Activated T-cell treated with anti-CD3 and anti-CD28 coated beads, Interleukin-2, amount 50 U/mL, for 1 hour (primary cell): ENCODE measurements around the gene SEC14L1.
"Not testable (repeated sequence)": the region's sequence is repeated elsewhere in the genome, so short reads cannot be mapped to it uniquely, and the experiment has no call there.

Source experiments
- DNase-seq: peaks from one replicate; pipeline ENCODE4 v3.0.0-alpha.2; 2020

Gene SEC14L1

DNA sequence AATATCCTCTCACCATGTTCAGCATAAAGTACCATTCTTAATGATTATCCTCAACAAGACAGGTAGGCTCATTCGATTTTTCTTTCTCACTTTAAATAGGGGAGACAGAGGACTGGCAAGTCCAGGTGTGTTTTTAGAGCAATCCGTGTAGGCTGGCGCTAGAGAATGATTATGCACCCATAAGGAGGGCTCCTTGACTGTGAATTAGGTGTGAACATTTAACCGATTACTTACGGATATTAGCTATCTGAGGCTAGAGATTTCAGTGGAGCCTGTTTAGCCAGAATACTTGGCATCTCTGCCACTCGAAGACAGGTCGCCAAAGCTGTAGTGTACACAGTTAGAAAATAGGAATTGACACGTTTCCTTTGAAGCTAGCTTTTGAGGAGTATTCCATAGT, 1.9 kb downstream of the SEC14L1 start:
- DNase-seq, result no peak

DNA sequence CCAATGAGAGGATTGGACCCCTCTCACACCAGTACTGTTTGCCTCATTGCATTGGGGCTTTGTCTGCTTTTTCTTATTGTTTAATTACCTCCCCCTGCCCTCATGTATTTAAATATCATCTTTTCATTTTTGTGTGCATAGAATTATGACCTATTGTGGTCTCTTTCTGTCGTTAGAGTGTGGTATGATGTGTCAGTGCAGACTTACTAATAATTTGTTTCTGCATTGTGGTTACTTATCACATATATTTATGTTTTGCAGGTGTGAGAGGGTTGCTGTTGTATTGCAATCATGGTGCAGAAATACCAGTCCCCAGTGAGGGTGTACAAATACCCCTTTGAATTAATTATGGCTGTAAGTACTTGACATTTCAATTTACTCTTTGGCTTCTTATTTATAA, 2.5 kb downstream of the SEC14L1 start:
- no peak for DNase-seq

DNA sequence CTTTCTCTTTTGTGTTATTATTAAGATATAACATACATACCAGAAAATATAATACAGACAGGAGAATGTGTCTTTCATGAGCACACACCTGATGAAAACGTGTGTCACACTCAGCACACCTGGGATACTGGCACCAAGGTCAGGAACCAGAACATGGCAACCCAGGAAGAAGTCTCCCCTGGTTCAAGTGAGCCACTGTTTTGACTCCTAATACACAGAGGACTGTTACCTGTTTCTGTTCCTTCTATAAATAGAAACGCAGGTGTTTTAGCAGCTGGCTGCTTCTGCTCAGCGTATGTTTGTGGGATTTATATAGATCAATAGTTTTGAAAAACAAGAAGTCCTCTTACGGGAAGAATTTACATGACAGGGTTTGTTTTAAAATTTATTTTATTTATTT, 3.5 kb downstream of the SEC14L1 start:
- DNase-seq, result no peak

DNA sequence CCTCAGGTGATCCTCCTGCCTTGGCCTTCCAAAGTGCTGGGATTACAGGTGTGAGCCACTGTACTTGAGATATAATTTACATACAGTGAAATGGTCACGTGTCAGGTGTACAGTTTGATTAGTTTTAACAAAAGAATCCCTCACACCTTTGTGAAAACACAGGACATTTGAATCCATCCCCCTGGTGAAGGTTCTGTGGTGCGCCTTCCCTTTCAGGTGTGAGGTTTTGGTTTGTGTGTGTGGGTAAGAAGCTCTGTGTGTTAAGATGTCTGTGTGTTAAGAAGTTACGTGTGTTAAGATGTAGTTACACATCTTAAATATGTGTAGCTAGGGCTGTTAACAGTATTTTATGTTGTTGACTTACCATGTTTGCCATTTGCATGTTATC, 4.4 kb downstream of the SEC14L1 start:
- DNase-seq, result no peak

DNA sequence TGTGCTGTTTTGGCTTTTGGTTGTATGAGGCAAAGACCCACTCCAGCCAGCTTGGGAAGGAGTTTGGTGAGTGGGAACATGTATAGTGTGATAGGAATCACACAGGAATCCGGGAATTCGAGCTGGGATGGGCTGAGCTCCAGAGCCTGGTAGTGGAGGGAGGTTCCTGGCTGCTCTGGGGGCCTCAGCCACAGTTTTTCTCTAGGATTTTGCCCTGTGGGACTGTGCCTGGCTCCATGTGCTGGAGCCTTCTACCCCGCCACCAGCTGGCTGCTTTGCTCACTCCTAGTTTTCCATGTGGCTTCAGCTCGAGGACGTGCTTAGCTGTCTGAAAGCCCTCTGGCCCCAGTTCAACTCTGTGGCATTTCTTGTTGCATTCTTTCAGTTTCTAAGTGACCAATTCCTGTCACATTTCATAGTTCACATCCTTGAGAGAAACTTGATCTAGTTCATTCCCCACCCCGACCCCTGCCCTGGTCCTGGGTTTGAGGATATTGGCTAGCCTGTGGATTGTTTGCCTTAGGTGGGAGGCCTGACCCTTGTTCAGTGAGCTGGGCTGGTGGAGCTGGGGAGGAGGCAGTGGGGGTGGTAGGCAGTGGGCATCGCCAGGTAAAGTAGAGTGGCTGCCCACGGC, 5.0 kb downstream of the SEC14L1 start:
- no peak for DNase-seq

DNA sequence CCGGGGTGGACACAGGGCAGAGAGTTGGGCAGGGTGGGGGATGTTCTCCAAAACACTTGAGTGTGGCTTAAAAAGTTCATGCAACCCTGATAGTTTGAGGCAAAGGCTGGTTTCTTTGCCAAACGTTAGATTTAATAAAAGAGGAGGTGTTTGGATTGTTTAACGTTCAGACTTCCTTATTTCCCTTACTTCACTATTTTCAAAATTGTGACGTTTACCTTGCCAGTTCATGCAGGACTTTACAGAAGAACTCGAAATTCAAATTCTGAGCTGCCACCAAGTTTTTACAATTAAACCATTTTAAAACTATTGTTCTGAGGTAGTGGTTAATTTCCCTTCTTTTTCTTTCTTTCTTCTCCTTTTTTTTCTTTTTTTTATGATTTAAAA, 5.5 kb downstream of the SEC14L1 start:
- no peak for DNase-seq

DNA sequence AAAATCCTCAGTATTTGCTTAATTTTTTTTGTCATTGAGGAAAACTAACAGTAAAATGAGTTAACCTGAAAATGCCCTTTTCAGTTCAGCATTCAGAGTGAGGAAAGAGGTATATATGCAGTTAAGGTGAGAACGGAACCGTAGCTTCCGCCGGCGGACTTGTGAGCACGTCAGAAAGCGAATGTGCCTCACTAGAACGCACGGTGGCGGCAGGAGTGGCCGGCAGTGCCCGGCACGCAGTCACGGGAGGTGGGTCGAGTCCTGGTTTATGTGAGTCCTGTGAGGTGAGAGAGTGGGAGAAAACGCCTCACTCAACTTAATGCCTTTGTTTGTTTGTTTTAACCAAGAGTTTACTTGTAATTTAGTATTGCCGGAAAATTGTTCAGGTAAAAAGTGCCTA, 6.1 kb downstream of the SEC14L1 start:
- DNase-seq, result no peak

DNA sequence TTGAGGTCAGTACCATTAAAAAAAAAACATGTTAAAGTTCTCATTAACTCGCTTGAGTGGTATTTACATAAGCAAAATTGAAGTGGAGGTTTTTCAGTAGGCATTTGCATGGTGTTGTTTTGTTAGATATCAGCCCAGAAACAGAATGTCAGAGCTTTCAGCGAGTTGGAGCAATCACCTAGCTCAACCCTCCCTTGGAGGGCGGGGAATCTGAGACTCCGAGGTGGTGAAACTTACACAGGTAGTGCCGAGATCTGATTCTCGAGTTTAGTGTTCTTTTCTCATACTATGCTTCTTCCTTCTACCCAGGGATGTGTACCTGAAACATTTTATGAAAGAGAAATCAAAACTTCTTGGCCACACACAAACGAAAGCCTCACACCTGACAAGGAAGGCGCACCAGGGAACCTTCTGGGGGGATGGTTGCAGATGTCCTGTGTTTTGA, 6.6 kb downstream of the SEC14L1 start:
- DNase-seq, result no peak

DNA sequence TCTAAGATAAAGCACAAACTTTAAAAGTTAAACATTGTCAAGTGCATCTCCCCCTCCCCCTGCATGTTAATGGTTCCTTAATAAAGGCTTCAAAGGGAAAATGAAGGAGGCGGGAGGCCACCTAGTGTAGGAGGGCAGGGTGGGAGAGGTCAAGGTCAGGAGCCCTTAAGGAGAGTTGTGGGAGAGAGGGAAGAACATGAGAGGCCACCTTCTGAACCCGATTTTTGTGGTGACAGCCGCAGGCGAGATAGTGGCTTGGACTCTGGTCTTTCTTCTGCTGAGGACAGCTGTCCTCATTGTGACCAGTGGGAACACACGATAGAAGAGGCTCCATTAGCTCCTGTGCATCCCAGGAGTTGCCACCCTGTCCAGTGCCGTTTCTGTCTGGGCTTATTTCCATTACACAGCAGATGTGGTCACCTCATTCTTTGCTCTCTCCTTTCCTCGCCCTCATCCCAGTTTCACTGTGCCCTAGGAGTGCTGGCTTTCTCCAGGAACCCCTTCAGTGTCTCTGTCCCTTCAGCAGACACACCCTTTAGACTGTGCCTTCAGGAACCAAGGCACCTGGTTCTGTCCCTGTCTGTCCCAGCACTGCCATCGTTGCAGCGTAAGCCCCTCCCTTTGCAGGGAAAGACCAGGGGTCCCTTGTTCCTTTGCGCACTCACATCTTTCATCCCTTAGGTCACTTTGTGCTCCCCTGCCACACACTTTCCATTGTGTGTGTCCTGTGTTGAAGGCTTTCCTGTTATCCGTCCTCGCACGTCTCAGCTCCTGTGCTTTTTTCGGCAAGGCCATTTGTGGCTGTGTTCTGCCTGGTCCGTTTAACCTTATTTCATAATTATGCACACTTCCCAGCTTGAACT, 7.5 kb downstream of the SEC14L1 start:
- no peak for DNase-seq

DNA sequence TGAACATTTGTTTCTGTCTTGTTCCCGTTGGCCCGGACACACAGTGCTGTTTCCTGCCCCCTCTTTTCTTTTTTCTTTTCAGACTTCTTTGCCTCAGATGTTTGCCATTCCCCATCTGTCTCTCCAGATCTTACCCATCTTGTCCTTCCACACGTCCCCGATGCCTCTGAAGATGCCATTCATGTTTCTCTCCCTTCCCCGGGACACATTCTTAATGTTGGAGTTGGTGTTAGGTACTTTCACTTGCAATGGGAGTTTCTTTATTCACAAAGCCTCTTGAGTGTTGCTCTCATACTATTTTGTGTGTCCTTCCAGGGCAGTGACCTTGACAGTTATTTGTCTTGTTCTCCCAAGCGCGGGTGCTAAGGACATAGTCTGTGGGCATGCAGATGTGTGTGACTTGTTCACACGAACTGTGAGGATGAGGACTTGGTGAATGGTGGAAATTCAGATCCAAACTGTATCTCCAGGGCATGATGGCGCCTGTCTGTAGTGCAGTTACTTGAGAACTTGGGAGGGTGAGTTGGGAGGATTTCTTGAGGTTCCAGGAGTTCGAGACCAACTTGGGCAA, 8.3 kb downstream of the SEC14L1 start:
- DNase-seq, result no peak

DNA sequence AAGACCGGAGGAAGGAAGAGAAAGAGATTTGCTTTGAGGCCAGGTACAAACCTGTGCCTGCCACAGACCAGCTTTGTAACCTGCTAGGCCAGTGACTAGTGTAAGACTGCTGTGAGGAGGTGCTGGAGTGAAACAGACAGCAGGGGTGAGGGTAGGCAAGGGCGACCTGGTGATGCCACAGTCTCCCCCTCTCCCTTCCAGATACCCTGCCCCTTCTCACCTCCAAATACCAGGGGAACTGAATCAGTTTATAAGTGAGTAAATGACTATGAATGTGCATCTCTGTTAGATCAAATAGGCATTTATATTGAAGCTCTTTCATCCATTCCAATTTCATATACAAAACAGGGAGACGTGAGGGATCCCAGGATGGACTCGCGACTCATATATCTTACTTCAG, 9.4 kb downstream of the SEC14L1 start:
- no peak for DNase-seq

DNA sequence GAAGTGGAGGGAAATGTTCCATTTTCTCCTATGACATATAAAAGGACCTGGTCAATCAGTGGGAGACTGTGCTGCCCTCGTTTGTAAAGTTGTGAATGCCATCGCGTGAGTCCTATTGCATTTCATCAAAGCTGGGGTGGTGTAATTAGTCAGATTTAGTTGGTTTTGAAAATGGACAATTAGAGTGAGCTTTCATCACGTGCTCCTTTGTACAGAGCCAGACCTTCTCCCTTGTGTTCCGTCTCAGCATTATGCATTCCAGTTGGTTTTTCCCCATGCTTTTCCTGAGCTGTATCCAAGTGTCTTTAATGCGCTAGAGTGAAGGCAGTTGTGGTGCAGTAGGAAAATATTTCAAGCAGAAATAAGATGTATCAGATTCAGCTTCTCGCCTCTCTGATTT, 10.4 kb downstream of the SEC14L1 start:
- DNase-seq, result no peak

DNA sequence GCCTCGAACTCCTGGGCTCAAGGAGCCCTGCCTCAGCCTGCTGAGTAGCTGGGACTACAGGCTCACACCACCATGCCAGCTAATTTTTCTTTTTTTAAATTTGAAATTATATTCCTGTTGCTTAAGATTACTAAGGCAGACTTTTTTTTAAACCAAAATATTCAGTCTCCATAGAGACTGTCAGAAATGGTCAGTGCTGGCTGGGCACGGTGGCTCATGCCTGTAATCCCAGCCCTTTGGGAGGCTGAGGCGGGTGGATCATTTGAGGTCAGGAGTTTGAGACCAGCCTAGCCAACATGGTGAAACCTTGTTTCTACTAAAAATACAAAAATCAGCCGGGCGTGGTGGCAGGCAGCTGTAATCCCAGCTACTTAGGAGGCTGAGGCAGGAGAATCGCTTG, 11.3 kb downstream of the SEC14L1 start:
- DNase-seq, result not testable (repeated sequence)

DNA sequence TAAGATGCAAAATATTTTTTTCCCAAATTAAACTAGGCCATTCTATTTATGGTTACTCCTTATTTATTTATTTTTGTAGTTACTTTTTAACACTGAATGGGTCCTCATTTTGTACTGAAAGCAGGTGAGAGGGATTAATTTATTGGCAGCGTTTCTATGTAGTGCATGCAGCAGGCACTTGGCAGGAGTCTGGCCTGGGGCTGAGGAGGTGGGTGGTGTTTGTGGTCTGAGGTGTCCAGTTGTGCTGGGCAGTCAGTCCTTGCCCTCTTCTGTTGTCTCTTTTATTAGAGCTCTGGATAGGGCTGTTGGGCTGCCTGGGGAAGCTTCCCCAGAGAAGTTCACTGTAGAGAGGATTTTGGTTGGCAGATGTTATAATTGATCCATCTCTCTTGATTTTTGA, 12.7 kb downstream of the SEC14L1 start:
- DNase-seq, result no peak

DNA sequence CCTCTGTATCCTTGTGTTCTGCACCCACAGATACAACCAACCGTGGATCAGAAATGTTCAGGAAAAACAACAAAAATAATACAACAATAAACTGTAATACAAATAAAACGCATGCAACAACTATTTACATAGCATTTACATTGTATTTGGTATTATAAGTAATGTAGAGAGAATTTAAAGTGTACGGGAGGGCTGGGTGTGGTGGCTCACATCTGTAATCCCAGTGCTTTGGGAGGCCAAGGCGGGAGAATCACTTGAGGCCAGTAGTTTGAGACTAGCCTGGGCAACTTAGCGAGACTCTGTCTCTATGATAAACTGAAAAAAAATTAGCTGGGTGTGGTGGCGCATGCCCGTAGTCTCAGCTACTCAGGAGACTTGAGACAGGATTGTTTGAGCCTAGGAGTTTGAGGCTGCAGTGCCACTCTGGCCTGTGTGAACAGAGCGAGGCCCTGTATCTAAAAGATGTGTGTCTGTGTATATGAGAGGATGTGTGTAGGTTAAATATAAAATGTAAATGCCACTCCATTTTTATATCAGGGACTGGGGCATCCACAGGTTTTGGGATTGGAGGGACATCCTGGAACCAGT, 13.3 kb downstream of the SEC14L1 start:
- no peak for DNase-seq

DNA sequence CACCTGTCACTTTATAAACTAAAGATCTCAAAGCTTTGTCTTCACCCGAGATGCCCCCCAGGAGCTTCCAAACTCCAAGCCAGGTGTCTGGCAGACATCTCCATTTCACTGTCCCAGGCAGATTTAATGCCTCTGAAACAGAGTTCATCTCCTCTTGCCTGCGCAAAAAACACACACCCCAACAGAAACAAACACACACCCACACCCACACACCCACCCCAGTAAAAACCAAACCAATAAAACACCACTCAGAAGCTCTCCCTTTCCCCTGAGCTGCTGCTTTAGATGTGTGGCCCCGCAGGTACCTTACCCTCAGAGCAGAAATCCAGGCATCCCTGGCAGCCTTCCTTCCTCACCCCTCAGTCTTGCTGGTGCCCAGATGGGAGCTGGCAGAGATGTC, 14.4 kb downstream of the SEC14L1 start:
- no peak for DNase-seq

DNA sequence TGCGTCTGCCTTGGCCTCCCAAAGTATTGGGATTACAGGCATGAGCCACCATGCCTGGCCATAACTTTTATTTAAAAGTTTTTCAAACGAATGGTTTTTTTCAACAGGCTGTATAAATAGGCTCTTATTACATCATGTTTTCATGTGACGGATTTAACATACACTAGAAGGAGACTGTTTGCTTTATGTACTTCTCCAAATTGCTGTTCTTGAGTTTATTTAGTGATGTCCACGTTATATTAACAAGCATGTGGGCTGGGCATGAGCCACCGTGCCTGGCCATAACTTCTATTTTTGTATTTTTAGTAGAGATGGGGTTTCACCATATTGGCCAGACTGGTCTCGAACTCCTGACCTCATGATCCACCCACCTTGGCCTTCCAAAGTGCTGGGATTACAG, 17.0 kb downstream of the SEC14L1 start:
- not testable (repeated sequence) for DNase-seq

DNA sequence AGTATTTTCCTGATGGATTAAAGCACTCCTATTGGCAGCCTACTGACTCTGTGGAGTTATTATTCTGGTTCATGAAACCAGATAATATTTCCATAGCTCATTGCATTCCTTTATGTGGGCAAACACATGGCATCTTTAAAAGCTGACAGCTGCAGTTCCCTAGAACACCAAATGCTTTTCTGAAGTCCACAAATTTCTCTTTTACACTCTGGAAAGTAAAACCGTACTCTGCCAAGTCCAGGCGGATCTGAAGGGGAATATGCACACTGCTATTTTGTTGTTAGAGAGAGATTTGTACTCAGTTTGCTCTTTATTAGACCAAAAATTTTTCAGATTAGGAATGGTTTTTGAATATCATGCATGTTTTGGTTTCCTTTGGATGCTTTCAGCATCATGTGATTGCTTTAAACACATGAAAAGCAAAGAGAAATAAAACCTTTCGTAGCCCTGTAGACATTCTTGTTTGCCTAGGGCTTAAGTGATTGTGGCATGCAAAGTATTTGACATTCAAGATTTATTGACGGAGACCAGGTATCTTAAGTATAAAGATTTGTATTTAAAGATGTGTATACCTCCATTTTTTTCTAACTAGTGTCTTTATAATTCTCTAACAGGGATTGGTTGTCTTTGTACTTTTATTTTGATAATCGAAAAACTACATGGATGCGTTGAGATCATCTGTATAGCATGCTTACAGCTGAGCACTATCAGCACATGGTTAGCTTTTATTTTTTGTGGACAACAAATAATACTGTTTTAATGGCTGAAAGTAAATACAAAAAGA, 19.5 kb downstream of the SEC14L1 start:
- no peak for DNase-seq

DNA sequence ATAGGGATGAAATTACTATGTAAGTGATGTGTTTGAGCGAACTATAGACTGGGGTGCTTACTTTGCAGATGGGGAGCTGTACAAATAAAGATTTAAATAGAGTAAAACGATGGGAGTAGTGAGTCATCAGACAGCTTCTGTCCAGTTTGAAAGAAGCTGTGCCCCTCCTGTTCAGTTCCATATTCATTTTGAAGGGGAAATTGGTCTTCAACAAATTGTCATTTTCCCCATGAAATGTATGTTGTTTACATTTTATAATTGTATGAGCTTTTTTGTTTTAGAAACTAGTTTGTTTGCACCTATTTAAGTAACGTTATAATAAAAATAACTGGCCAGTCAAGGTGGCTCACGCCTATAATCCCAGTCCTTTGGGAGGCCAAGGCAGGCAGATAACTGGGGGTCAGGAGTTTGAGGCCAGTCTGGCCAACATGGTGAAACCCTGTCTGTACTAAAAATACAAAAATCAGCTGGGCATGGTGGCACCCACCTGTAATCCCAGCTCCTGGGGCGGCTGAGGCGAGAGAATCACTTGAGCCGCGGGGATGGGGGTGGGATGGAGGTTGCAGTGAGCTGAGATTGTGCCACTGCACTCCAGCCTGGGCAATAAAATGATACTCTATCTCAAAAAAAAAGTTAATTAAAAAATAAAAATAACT, 20.2 kb downstream of the SEC14L1 start:
- DNase-seq, result no peak

DNA sequence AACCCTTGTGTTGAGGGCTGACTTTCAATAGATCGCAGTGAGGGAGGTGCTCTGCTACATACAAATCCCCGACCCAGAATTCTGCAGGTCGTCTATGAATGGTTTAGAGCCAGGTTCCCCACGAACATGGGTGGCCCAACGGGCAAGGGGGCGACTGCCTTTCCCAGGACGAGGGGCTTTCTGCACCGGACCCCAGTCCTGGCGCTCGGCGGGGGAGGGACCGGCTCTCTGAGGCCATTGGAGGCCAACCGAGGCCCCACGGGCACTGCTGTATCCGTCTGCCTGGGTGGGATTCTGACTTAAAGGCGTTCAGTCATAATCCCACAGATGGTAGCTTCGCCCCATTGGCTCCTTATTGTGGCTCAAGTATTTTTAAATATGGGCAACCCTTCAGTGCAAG, 21.2 kb downstream of the SEC14L1 start:
- no peak for DNase-seq

DNA sequence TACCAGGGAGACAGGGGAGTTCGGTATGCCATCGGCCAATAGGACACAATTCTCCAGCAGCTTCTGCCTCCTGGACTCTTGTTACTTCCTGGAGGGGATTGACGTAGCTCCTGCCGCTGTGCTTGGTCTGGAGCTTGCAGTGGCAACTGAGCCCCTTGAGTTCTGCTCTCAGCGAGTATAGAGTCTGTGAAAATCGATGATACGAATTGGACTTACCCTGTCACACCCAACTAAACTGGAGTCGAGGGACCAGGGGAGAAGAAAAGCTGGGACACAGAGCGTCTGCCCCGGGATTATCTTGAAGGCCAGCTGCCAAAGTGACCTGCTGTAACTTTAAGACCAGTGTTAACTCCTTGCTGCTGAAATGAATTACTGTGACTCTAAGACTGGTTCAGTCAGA, 22.2 kb downstream of the SEC14L1 start:
- no peak for DNase-seq

DNA sequence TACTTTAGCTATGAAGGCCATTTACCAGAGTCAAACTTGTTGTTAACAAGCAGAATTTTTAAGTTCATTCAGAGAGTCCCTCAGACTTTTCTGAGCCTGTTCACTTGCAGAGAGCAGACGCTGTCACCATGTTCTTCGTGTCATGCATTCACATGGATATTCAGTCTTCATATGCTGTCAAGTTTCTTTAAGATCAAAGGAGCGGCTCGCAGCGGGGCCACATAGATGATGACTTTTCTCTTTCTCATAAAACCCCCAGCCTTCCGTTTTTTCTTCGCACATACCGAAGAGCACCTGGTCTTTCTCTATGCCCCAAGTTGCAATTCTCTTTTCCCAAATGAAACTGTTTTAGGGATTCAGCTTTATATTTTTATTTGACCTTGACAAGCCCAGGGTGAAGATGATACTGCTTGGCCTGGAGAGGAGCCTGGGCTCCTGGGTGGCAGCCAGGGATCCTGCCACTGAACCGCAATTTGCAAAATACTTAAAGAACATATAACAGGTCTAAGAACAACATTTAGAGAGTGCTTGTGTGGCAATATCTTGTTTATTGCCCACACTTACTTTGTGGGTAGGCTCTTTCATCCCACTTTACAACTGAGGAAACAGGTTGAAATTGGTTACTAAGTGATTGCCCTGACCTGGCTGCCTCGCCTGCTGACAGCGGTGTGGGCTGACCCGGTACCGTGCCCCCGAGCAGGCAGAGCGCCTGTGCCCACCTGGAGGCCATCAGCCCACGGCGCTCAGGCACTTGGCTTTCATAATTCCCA, 22.9 kb downstream of the SEC14L1 start:
- DNase-seq, result no peak
